HepG2 (cell line): Measurements from ENCODE around the gene MYL4. TPM values are rescaled to one million over a fixed set of nuclear protein-coding genes. Genes with fewer than 3 reads are reported as not detected.

ENCODE experiments used
- AHDC1 ChIP-seq: sonication (generic); formaldehyde crosslinking; IDR thresholded peaks from 2 replicates; pipeline ENCODE4 v1.5.1; 2020; ENCODE audit warnings: mild to moderate bottlenecking, missing genetic modification reagents, borderline replicate concordance
- DBP ChIP-seq: sonication (generic); formaldehyde crosslinking; IDR thresholded peaks from 2 replicates; pipeline ENCODE4 v1.4.0; 2020; ENCODE audit warnings: missing genetic modification reagents; ENCODE audit errors: not compliant biosample characterization
- DRAP1 ChIP-seq: IDR thresholded peaks from 2 replicates; pipeline ENCODE4 v1.6.1; 2016; ENCODE audit warnings: missing genetic modification reagents, missing compliant biosample characterization
- GFI1 ChIP-seq: sonication (generic); formaldehyde crosslinking; IDR thresholded peaks from 2 replicates; pipeline ENCODE4 v1.5.0; 2020; ENCODE audit warnings: missing genetic modification reagents, mild to moderate bottlenecking, borderline replicate concordance
- HMG20A ChIP-seq: IDR thresholded peaks from 2 replicates; pipeline ENCODE4 v1.6.1; 2016; ENCODE audit warnings: borderline replicate concordance
- KLF11 ChIP-seq: IDR thresholded peaks from 2 replicates; pipeline ENCODE4 v1.6.1; 2016; ENCODE audit warnings: missing compliant biosample characterization
- KLF16 ChIP-seq, 2 experiments: sonication (generic) in 1 of 2; formaldehyde crosslinking in 1 of 2; IDR thresholded peaks; 2 replicates each; pipeline versions ENCODE4 v1.6.1 to v1.8.0; 2016 to 2023; ENCODE audit warnings: missing genetic modification reagents in 2 of 2, missing compliant biosample characterization in 1 of 2
- MBNL3 ChIP-seq: fragments of 250-450 bp; sonication (Bioruptor Pico); conservative IDR thresholded peaks from 2 replicates; pipeline ENCODE4 v1.8.0; 2022; ENCODE audit warnings: mild to moderate bottlenecking, inconsistent platforms
- RAD51 ChIP-seq: fragments of 450-650 bp; IDR thresholded peaks from 2 replicates; pipeline ENCODE4 v1.6.1; 2016; ENCODE audit warnings: borderline replicate concordance
- SALL2 ChIP-seq: sonication (generic); formaldehyde crosslinking; IDR thresholded peaks from 2 replicates; pipeline ENCODE4 v1.8.1; 2023; ENCODE audit warnings: mild to moderate bottlenecking, missing genetic modification reagents, inconsistent platforms
- UBTF ChIP-seq: sonication (generic); formaldehyde crosslinking; IDR thresholded peaks from 2 replicates; pipeline ENCODE4 v1.4.0; 2020; ENCODE audit warnings: mild to moderate bottlenecking, missing genetic modification reagents
- ZBTB1 ChIP-seq: sonication (generic); formaldehyde crosslinking; IDR thresholded peaks from 2 replicates; pipeline ENCODE4 v1.4.0; 2020; ENCODE audit warnings: missing genetic modification reagents, borderline replicate concordance
- ZGPAT ChIP-seq: IDR thresholded peaks from 2 replicates; pipeline ENCODE4 v1.6.1; 2016; ENCODE audit warnings: mild to moderate bottlenecking
- ZNF614 ChIP-seq: IDR thresholded peaks from 2 replicates; pipeline ENCODE4 v1.6.1; 2018; ENCODE audit warnings: missing biosample characterization, missing genetic modification reagents, inconsistent platforms, borderline replicate concordance
- ZNF784 ChIP-seq: sonication (generic); formaldehyde crosslinking; IDR thresholded peaks from 2 replicates; pipeline ENCODE4 v1.5.1; 2020; ENCODE audit warnings: missing genetic modification reagents, mild to moderate bottlenecking, borderline replicate concordance
- ZNF790 ChIP-seq: sonication (generic); formaldehyde crosslinking; IDR thresholded peaks from 2 replicates; pipeline ENCODE4 v1.8.0; 2022; ENCODE audit warnings: missing genetic modification reagents, mild to moderate bottlenecking, borderline replicate concordance
- ZNF878 ChIP-seq: sonication (generic); formaldehyde crosslinking; IDR thresholded peaks from 2 replicates; pipeline ENCODE4 v1.8.1; 2023; ENCODE audit warnings: mild to moderate bottlenecking, missing genetic modification reagents, moderate library complexity
- ZNF891 ChIP-seq: sonication (generic); formaldehyde crosslinking; IDR thresholded peaks from 2 replicates; pipeline ENCODE4 v1.5.0; 2020; ENCODE audit warnings: mild to moderate bottlenecking, missing genetic modification reagents
- ZSCAN12 ChIP-seq: sonication (generic); formaldehyde crosslinking; IDR thresholded peaks from 2 replicates; pipeline ENCODE4 v1.9.0; 2021; ENCODE audit warnings: mild to moderate bottlenecking, missing genetic modification reagents
- polyA plus RNA-seq, 8 experiments: library from polyadenylated mRNA; depleted of rRNA in 3 of 8; stranded (reverse) in 7 of 8; unstranded in 1 of 8; fragments of >200 nt; fragmentation: Illumina TruSeq in 4 of 8; extraction: Trizol in 4 of 8; gene quantifications; 2 replicates each; pipeline versions ENCODE4 v1.2.1 to v1.2.3, GENCODE V29; 2011 to 2016; ENCODE audit warnings: low read depth in 4 of 8, missing spikeins in 1 of 8, mixed read lengths in 1 of 8; ENCODE audit not compliant: insufficient read depth in 1 of 8
- total RNA-seq, 5 experiments: library from RNA; depleted of rRNA; stranded (reverse); fragments of >200 nt; fragmentation: Illumina TruSeq; extraction: Trizol; gene quantifications; 2 replicates each; pipeline ENCODE4 v1.2.3, GENCODE V29; 2016; ENCODE audit warnings: low read depth in 1 of 5

MYL4 gene
- total and polyA plus RNA-seq, 2 of the 13 experiments (the other 11 are each of a cell fraction or from before 2014, with no cell fraction given): not detected

GRCh38 chr17:47252209-47252608, 43.1 kb downstream of the MYL4 start (continued):
- TF ChIP-seq ZNF790 (CRISPR knock-in tag): no peak
- no peak for TF ChIP-seq AHDC1 (CRISPR knock-in tag)
- no peak for TF ChIP-seq ZNF784 (CRISPR knock-in tag)
- TF ChIP-seq ZNF891 (CRISPR knock-in tag): no peak
- 0 out of 2 replicates have a peak, but pooled peaks have one; percentile 42 for TF ChIP-seq KLF11 (CRISPR knock-in tag)
- 0 out of 2 replicates have a peak, but pooled peaks have one; percentile 18 for TF ChIP-seq RAD51
- TF ChIP-seq ZBTB1 (CRISPR knock-in tag): no peak
- TF ChIP-seq ZGPAT (CRISPR knock-in tag): peak; percentile 63
- TF ChIP-seq GFI1 (CRISPR knock-in tag): no peak
- peak; percentile 83; the same call in 1 of the 2 replicates for TF ChIP-seq ZNF614 (CRISPR knock-in tag)
- TF ChIP-seq DBP (CRISPR knock-in tag): no peak
- peak in 1 of 2 experiments; percentile 39; a peak in 1 of 4 replicates for TF ChIP-seq KLF16 (CRISPR knock-in tag; IDR thresholded peaks at IDR 0.05)
- TF ChIP-seq SALL2 (CRISPR knock-in tag): 0 out of 2 replicates have a peak, but pooled peaks have one; percentile 25
- no peak; the same call in 1 of the 2 replicates for TF ChIP-seq UBTF (CRISPR knock-in tag)
- TF ChIP-seq HMG20A (CRISPR knock-in tag): no peak
- TF ChIP-seq ZSCAN12 (CRISPR knock-in tag): no peak
- TF ChIP-seq MBNL3 (CRISPR knock-in tag): no peak
- peak; percentile 69 for TF ChIP-seq DRAP1 (CRISPR knock-in tag)
- TF ChIP-seq ZNF878 (CRISPR knock-in tag): no peak
